HG03139 (cell line): Measurements from ENCODE around the gene TMEM82.

Experiments
- ATAC-seq: cut with Tn5 transposase; IDR thresholded peaks from one replicate; pipeline ENCODE4 v1.9.1; 2021; ENCODE audit not compliant: unreplicated experiment

TMEM82 gene

GRCh38 chr1:15755646-15756040, 13.3 kb downstream of the TMEM82 start:
- no peak for ATAC-seq

GRCh38 chr1:15756143-15757015, 14.1 kb downstream of the TMEM82 start:
- ATAC-seq = no peak

GRCh38 chr1:15757016-15757543, 14.8 kb downstream of the TMEM82 start:
- ATAC-seq = no peak

DNA sequence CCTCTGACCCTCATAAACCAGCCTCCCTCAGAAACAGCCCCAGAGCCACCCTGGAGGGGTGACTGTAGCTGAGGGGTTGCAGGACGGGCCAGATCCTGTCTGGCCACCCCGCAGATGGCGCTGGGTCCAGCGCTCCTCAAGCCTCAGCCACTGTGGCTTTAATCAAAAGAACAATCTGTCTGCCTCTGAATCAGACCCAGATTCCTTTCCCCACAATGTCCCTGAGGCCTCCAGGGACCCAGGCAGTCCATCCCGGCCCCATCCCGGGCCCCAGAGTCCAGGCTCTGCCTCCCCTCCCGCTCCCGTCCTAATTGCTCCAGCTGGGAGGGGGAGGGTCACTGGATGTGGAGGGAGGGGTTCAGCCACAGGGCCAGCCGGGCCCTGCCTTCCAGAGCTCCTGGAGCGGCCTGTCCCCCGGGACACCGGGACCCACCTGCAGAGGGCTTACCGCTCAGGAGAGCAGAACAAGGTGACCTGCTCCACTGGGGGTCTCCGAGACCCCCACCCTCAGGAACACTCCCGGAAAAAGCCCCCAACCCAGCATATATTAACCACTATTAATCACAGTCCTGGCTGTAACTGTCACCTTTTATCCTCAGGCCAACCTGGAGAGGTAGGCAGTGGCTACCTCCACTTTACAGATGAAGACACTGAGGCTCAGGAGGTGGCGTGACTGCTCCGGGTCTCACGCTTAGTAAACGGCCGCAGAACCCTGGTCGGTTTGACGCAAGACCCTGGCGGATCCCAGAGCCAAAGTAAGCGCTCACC, 15.5 kb downstream of the TMEM82 start:
- no peak for ATAC-seq

GRCh38 chr1:15758343-15758931, 16.1 kb downstream of the TMEM82 start, which contains the start of gene FBLIM1:
TSS of gene FBLIM1 (plus strand) at chr1:15758795. CDS start at chr1:15764984, 6,189 bp downstream.
- ATAC-seq = no peak

DNA sequence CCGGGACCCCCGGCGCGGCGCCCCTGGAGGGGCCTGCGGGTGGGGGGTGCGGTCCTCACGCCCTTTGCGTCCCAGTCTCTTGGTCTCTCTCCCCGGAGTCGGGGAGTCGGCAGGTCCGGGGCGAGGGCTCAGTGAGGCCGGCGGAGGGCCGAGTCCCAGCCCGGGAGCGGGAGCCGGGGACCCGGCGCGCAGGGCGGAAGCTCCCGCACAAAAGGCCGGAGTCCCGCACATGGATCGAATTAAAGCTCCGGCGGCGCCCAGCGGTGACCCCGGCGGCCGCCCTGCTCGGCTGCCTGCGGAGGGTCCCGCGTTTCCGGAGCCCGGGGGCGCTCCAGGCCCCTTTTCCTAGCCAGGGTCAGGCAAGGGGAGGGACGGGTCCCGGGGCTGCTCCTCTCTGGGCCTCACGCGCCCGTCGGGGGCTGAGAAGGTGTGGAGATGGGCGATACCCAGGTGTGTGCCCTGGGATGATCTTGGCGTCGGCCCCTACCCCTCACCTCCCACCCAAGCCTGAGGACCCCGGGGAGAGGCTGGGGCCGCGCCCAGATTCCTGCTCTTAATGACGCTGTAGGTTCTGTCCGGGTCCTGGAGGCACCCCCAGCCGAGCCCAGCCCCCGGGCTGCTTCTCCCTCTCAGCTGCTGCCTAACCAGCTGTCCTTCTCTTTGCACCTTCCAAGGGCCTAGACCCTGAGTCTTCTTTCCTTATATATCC, 16.8 kb downstream of the TMEM82 start:
- no peak for ATAC-seq

- no peak for ATAC-seq
Measured at GRCh38 chr1:15760520-15761211, 18.4 kb downstream of the TMEM82 start.

GRCh38 chr1:15761366-15762128, 19.2 kb downstream of the TMEM82 start:
- no peak for ATAC-seq

GRCh38 chr1:15762546-15762945, 20.2 kb downstream of the TMEM82 start:
- ATAC-seq = no peak

DNA sequence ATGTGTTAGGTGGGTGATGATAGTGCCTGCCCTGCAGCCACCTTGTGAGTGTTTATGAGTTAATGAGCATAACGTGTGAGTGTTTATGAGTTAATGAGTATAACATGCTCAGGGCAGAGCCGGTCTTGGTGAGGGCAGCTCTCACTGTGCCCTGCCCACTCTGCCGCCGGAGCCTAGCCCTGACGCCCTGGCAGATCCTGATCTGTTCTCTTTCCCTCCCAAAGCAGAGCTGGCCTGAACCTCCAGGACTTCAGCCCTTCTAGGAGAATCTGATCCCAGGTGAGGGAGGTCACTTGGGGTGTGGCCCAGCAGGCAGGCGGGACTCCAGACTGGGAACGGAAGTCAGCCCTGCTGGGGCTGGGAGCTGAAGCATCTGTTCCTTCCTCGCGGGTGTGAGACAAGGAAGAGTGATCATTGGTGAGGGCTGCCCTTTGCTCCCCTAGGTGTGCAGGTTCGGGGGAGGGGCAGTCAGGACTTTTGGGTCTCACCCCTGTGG, 22.0 kb downstream of the TMEM82 start:
- ATAC-seq = no peak

- ATAC-seq = no peak
Measured at GRCh38 chr1:15764890-15765289, 22.6 kb downstream of the TMEM82 start.

DNA sequence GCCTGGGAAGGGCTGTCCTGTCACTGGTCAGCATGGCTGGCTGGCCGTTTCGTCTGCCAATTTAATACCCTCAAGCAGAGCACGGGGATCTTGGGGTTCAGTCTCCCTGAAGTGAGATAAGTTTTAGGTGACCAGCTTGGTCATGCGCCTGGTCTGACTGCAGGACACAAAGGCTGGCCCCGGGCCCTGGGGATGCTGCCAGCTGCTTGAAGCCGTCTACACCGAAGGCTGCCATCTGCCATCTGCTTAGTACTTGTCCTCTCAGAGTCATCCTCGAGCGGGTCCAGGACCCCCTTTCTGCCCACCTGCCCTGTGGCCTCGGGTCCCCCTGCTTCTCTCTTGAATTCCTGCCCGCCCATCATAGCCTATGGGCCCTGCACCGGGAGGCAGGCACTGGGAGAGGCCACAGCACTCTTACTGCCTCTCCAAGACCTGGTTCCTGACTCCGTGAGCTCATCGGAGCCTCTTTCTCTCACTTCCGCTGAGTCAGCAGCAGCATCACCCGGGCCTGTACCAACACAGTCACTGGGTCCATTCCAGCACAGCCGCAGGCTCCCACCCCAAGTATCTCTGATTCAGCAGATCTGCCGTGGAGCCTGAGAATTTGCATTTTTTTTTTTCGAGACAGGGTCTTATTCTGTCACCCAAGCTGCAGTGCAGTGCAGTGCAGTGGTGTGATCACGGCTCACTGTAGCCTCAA, 23.3 kb downstream of the TMEM82 start:
- ATAC-seq = no peak

DNA sequence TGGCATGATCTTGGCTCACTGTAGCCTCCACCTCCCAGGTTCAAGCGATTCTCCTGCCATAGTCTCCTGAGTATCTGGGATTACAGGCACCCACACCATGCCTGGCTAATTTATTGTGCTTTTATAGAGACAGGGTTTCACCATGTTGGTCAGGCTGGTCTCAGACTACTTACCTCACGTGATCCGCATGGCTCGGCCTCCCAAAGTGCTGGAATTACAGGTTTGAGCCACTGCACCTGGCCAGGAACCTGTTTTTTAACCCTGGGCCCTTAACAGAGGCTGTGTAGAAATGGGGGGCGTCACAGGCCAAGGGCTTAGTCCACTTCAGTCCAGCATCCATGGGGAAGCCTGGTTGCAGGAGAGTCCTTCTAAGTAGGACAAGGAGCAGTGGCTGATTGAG, 25.6 kb downstream of the TMEM82 start:
- no peak for ATAC-seq

- ATAC-seq = no peak
Measured at GRCh38 chr1:15768388-15768787, 26.1 kb downstream of the TMEM82 start.

GRCh38 chr1:15770313-15770962, 28.1 kb downstream of the TMEM82 start:
- no peak for ATAC-seq

GRCh38 chr1:15771836-15772515, 29.7 kb downstream of the TMEM82 start:
- ATAC-seq = no peak

- ATAC-seq = no peak
Measured at GRCh38 chr1:15775706-15776105, 33.4 kb downstream of the TMEM82 start.
